Measurements from ENCODE around the gene ITGB2.

Gene ITGB2

GRCh38 chr21:44949161-44949778 lies 28.6 kb upstream of the ITGB2 start:
- DNase-seq (ENCODE audit: low read depth), result no peak
- H3K4me3 ChIP-seq (replicated peaks; ENCODE audit: low read depth, low read length), result no peak overlapping the region
- no peak for TF ChIP-seq CTCF (IDR thresholded peaks at IDR 0.05; ENCODE audit: low read length, missing control alignments)

DNA sequence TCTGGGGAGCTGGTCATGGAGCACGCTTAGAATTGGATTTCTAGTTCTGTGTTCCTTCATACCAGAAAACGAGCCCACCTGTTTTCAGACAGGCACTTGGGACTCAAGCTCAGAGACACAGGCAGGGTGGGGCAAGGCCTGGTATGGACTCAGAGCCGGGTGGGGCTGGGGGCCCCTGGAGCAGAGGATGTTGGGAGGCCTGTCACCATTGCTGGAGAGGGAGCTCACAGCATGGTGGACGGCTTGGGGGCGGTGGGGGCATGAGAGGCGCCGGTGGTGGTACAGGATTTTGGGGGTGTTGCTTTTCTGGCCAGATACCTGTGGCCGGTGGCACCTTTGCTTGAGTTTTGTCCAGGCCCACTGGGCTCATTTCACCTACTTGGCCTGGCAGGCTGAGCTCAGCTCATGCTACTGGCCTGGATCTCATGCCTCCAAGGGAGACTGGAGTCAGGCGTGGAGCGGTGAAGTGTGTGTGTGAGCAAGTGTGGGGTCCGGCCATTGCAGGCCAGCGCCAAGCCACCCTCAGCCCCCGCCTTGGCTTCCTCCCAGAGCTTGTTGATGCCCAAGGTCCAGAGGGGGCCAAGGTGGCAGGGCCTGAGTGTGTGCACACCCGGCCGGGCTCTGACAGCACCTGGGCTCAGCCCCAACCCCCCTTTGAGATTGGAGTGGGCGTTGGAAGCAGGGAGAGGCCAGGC lies 27.9 kb upstream of the ITGB2 start:
- no peak for TF ChIP-seq CTCF (IDR thresholded peaks at IDR 0.05; ENCODE audit: low read length, missing control alignments)
- no peak for DNase-seq (ENCODE audit: low read depth)
- H3K4me3 ChIP-seq (replicated peaks; ENCODE audit: low read depth, low read length), result no peak overlapping the region

- no peak for TF ChIP-seq CTCF (IDR thresholded peaks at IDR 0.05; ENCODE audit: low read length, missing control alignments)
- DNase-seq (ENCODE audit: low read depth), result no peak
- no peak overlapping the region for H3K4me3 ChIP-seq (replicated peaks; ENCODE audit: low read depth, low read length)
Measured at GRCh38 chr21:44947930-44948331, 27.2 kb upstream of the ITGB2 start.

DNA sequence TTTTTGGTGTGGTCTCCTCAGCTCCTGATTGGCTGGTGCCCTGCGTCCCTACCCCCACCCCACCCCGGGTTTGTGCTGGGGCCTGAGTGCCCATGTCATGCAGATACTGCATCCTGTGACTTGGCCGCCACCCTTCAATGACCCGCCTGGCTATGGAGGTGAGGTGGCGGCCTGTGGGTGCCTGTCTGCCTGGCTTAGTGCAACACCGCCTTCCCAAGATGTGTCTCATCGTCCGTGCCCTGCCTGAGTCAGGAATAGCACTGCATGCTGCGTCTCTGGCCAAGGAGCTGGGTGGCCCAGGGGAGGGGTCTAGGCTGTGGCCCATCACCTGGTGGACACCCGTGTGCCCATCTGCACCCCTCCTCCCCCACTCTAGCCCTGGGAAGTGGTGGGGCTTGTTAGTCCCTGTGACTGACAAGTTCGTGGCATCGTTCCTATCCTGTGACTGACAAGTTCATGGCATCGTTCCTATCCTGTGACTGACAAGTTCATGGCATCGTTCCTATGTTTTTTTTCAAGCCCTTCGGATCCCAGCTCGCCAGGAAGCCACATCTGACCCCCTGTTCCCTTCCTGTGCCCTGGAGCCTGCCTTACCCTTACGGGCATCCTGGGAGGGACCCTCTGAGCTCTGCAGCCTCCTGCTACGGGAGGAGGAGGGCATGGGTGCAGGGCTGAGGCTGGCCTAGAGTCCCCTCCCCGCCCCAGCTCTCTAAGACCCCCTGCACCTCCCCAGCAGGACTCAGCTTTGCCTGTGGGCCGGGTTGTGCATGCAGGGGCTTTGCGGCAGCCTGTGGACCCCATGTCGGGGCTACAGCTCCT lies 26.6 kb upstream of the ITGB2 start:
- no peak overlapping the region for H3K4me3 ChIP-seq (replicated peaks; ENCODE audit: low read depth, low read length)
- TF ChIP-seq CTCF (IDR thresholded peaks at IDR 0.05; ENCODE audit: low read length, missing control alignments), result no peak
- DNase-seq (ENCODE audit: low read depth), result no peak

- no peak overlapping the region for H3K4me3 ChIP-seq (replicated peaks; ENCODE audit: low read depth, low read length)
- no peak for DNase-seq (ENCODE audit: low read depth)
- no peak for TF ChIP-seq CTCF (IDR thresholded peaks at IDR 0.05; ENCODE audit: low read length, missing control alignments)
Measured at GRCh38 chr21:44946254-44947041, 25.7 kb upstream of the ITGB2 start.

DNA sequence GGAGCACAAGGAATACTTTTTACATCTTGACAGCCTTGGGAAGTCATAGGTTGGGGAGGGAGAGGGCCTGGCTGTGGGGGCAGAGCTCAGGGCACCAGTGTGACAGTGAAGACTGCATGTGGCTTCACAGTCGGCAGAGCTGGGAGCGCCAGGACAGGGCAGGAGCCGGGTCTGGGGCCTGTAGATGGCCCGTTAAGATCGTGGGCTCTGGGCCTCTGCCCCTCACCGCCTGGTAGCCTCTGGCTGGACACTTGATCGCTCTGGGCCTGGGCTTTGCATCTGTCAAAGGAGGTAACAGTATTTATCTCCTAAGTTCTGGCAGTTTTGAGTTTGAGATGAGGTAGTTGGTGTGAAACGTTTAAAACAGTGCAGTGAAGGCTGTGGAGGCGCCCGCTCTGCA lies 23.9 kb upstream of the ITGB2 start:
- no peak overlapping the region for H3K4me3 ChIP-seq (replicated peaks; ENCODE audit: low read depth, low read length)
- no peak for DNase-seq (ENCODE audit: low read depth)
- TF ChIP-seq CTCF (IDR thresholded peaks at IDR 0.05; ENCODE audit: low read length, missing control alignments), result no peak
